Activated CD4-positive, alpha-beta T cell treated with anti-CD3 and anti-CD28 coated beads, Interleukin-2, amount 10 ng/mL, durations not matched to agents 7 days and 5 days (primary cell): ENCODE data around the gene SLAMF1. TPM values are rescaled to one million over a fixed set of nuclear protein-coding genes. Genes with fewer than 3 reads are reported as not detected.
"Not testable (repeated sequence)": the region's sequence is repeated elsewhere in the genome, so short reads cannot be mapped to it uniquely, and the experiment has no call there.

Experiments
- CTCF ChIA-PET: fragments of 350-600 bp; sonication (Branson Sonifier 250); formaldehyde crosslinking; loops from one replicate; lab custom pipeline; 2021; ENCODE audit warnings: antibody characterized with exemption; lab: Charles Lee
- POLR2A ChIA-PET: fragments of 350-600 bp; sonication (Branson Sonifier 250); formaldehyde crosslinking; loops from one replicate; lab custom pipeline; 2021; ENCODE audit warnings: antibody characterized with exemption; lab: Charles Lee
- DNase-seq: peaks from one replicate; pipeline ENCODE4 v3.0.0-alpha.2; 2020
- H3K27ac Mint-ChIP-seq: one replicate; pipeline ENCODE4 v1.8.0; 2021; ENCODE audit warnings: mild to moderate bottlenecking, moderate library complexity, mixed read lengths
- H3K27me3 Mint-ChIP-seq: one replicate; pipeline ENCODE4 v1.8.0; 2021; ENCODE audit warnings: mixed read lengths
- H3K36me3 Mint-ChIP-seq: one replicate; pipeline ENCODE4 v1.8.0; 2021; ENCODE audit warnings: low read depth, mixed read lengths
- H3K4me1 Mint-ChIP-seq: one replicate; pipeline ENCODE4 v1.8.0; 2021; ENCODE audit warnings: mixed read lengths
- H3K4me3 Mint-ChIP-seq: one replicate; pipeline ENCODE4 v1.8.0; 2021; ENCODE audit warnings: mild to moderate bottlenecking, moderate library complexity, mixed read lengths
- H3K9me3 Mint-ChIP-seq: one replicate; pipeline ENCODE4 v1.8.0; 2021; ENCODE audit warnings: mixed read lengths
- total RNA-seq, 2 experiments: library from RNA; stranded (reverse); gene quantifications; one replicate each; pipeline ENCODE4 v1.2.3, GENCODE V29; 2021

SLAMF1 gene, protein sequence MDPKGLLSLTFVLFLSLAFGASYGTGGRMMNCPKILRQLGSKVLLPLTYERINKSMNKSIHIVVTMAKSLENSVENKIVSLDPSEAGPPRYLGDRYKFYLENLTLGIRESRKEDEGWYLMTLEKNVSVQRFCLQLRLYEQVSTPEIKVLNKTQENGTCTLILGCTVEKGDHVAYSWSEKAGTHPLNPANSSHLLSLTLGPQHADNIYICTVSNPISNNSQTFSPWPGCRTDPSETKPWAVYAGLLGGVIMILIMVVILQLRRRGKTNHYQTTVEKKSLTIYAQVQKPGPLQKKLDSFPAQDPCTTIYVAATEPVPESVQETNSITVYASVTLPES
- total RNA-seq: 10 to 100 TPM; 70.4 to 70.6 TPM

DNA sequence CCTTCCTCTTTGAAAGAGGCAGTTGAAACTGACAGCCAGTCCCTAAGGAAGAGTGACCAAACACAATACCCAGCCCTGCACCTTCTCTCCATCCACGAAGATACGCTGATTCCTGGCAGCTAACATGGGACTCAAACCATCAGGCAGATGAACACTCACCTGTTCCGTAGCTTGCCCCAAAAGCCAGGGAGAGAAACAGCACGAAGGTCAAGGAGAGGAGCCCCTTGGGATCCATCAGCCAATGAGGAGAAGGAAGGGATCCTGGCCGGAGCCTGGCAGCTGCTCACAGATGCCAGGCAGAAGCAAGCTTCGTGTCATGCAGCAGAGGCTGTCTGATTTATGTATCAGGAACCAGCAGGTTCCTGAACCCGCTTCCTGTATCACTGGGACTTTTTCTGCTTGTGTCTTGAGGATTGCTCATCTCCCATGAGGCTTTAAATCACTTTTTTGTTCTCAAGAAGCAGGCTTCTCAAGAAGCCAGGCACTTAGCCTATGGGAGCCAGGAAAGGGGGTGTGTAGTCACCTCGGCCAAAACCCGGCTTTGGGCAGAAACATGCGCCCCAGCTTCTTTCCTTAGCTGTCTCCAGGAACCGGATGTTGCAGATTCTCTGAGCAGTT, at the start of gene SLAMF1:
SLAMF1 (minus strand) TSS at position 334 of the 618 bp plus-strand sequence; CDS start at position 235, 99 bp downstream.
- Mint-ChIP-seq H3K27me3 (no peaks in the 10 kb centered on the region), H3K27ac (peak within 1 kb of the TSS; percentile 93), H3K9me3 (peaks cover 4% of the 10 kb centered on the region), H3K36me3 (peaks cover 52% of the 10 kb centered on the region), H3K4me1 (peaks cover 66% of the 10 kb centered on the region), H3K4me3 (peak within 1 kb of the TSS; percentile 93)
- POLR2A ChIA-PET: interaction anchor here (0.7 to 1.2 kb wide), 3 partner anchors 17 to 80 kb away, joined by 3 to 7 read pairs (median 6); no protein-coding TSS in a partner anchor
- CTCF ChIA-PET: interaction anchor here (0.6 to 3.2 kb wide), 12 partner anchors 10 to 341 kb away, joined by 3 to 16 read pairs (median 4); no protein-coding TSS in a partner anchor
- DNase-seq: peak; percentile 48

DNA sequence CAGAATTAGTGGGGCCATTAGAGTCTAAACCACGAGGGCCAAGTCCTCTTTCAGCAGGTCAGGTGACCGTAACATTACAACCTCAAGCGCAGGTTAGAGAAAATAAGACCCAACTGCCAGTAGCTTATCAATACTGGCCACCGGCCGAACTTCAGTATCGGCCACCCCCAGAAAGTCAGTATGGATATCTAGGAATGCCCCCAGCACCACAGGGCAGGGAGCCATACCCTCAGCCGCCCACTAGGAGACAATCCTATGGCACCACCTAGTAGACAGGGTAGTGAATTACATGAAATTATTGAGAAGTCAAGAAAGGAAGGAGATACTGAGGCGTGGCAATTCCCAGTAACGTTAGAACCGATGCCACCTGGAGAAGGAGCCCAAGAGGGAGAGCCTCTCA, 45.5 kb upstream of the SLAMF1 start:
- H3K27me3 Mint-ChIP-seq, H3K4me3 Mint-ChIP-seq, H3K9me3 Mint-ChIP-seq, POLR2A ChIA-PET, H3K27ac Mint-ChIP-seq, DNase-seq: not testable (repeated sequence)
- Mint-ChIP-seq H3K4me1 (peaks cover 80% of the 10 kb centered on the region), H3K36me3 (peaks cover 62% of the 10 kb centered on the region)
- CTCF ChIA-PET: interaction anchor here (1.0 to 1.6 kb wide), 3 partner anchors 10 to 405 kb away, joined by 3 to 13 read pairs (median 4); no protein-coding TSS in a partner anchor

DNA sequence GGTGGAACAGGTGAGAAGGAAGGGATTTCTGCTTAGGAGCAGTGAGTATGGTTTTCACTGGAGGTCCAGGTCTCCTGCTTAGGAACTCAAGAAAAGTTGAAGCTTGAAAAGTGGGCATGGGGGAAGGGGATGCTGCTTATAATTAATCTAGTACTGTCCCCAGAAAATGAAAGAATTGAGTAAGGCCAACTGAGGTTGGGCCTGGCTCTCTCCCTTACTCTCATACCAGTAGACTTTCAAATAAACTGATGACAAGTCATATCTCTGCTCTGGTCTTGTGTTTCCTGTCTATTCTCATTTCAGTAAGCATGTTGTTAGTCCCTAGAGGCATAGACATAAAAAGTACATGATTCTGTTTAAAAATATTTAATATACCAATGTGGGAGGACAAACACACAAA, 38.4 kb upstream of the SLAMF1 start:
- Mint-ChIP-seq H3K4me3 (peak overlapping the region; percentile 8), H3K4me1 (peaks cover 91% of the 10 kb centered on the region), H3K9me3 (peaks cover 15% of the 10 kb centered on the region), H3K27me3 (no peaks in the 10 kb centered on the region), H3K27ac (peak overlapping the region; percentile 91), H3K36me3 (peaks cover 95% of the 10 kb centered on the region)
- ChIA-PET POLR2A (no interaction called here), CTCF (interaction anchor here (0.6 to 6.8 kb wide), 5 partner anchors 10 to 540 kb away, joined by 4 to 49 read pairs (median 6); no protein-coding TSS in a partner anchor)
- DNase-seq: no peak

DNA sequence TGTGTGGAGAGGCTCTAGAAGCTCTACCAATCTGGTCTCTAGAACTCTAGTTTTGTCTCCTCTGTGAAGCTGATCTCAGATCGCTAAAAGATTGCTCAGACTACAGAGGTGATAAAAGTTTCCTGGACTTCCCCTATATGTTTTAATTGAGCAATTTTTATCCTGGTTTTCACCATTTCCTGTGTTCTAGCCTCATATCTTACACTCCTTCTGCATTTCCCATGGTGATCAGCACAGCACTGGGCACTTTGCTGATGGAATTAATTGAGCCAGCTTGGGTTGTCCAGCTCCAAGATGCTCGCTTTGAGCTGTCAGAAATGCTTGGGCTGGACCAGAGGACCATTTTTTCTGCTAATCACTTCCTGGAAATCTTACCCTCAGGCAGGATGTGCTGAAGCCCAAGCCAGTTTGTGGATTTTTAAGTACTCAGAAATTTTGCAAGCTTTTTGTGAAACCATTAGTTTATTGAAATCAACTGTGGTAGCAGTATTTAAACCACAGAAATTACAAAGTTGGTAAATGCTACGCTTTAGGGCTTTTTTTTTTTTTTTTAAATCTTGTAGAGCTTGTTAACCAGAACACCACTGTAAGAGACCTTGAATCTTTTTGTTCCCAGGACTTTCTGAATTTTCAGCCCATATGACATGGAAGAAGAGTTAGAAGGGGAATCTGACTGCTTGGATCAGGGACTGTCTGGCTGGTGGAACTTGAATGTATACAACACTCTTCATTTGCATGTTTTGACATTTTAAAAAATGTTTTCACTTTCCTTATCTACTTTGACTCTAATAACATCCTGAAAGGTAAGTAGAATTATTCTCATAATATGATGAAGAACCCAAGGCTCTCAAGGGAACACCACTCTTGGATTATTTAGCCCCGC, 36.4 kb upstream of the SLAMF1 start:
- Mint-ChIP-seq H3K27me3 (no peaks in the 10 kb centered on the region), H3K27ac (peak overlapping the region; percentile 91), H3K9me3 (peaks cover 15% of the 10 kb centered on the region), H3K4me3 (peak overlapping the region; percentile 53), H3K36me3 (peaks cover 95% of the 10 kb centered on the region), H3K4me1 (peaks cover 80% of the 10 kb centered on the region)
- ChIA-PET POLR2A (interaction anchor here (0.6 to 1.6 kb wide), 5 partner anchors 9 to 723 kb away, joined by 3 to 7 read pairs (median 4); no protein-coding TSS in a partner anchor), CTCF (interaction anchor here (0.7 to 6.8 kb wide), 17 partner anchors 8 to 288 kb away, joined by 3 to 49 read pairs (median 4); partner anchors contain the start of gene CD48)
- DNase-seq: no peak

- H3K27me3 Mint-ChIP-seq: no peaks in the 10 kb centered on the region
- no peak for DNase-seq
- ChIA-PET CTCF (interaction anchor here (0.7 to 6.8 kb wide), 36 partner anchors 9 to 408 kb away, joined by 3 to 49 read pairs (median 6); partner anchors contain the start of genes CD48 and NECTIN4), POLR2A (interaction anchor here (0.6 kb wide), 1 partner anchor 156 kb away, joined by 4 read pairs; no protein-coding TSS in a partner anchor)
- H3K27ac Mint-ChIP-seq: peak overlapping the region; percentile 91
- peaks cover 95% of the 10 kb centered on the region for H3K36me3 Mint-ChIP-seq
- H3K4me3 Mint-ChIP-seq: no peak overlapping the region
- H3K9me3 Mint-ChIP-seq: peaks cover 6% of the 10 kb centered on the region
- H3K4me1 Mint-ChIP-seq: peaks cover 74% of the 10 kb centered on the region
These were observed 35.0 kb upstream of the SLAMF1 start for GRCh38 chr1:160681891-160682140.

DNA sequence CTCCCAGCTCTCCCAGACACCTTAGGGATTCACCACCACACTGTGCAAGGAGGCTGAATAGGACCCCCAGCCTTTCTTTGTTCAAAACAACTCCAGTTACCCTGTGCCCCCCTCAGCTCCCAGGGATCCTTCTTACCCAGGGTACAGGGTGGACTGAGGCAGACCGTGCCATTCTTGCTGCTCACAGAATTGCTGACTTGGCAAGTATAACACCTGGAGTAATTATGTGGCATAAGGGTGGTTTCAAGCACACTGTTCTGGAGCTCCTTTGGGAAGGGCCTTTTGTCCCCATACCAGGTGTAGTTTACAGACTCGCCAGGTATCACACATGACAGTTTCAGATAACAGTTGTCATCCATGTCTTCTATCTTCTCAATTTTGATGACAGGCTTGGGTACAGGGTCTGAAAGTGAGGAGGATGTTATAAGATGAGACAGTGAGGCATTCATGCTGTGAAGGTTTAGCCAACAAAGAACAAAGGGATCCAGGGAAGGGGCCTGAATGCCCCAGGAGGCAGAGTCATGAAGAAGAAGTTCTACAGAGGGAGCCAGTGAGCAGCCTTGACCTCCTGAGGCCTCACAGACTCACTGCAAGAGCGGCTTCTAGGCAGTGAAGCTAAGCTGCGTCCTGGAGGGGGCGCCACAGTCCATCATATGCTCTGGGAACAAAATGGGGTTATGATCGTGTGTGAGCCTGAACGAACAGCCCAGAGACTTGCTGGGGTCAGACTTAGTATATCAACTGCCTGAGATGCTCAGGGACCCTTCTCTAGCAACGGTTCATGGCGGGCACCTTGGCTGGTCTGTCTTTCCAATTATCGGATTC, 34.4 kb upstream of the SLAMF1 start:
- no peaks in the 10 kb centered on the region for H3K27me3 Mint-ChIP-seq
- peaks cover 90% of the 10 kb centered on the region for H3K36me3 Mint-ChIP-seq
- H3K9me3 Mint-ChIP-seq: peaks cover 1% of the 10 kb centered on the region
- H3K4me3 Mint-ChIP-seq: no peak overlapping the region
- CTCF ChIA-PET: interaction anchor here (0.5 to 6.8 kb wide), 52 partner anchors 9 to 459 kb away, joined by 3 to 49 read pairs (median 4); partner anchors contain the start of genes CD48, NECTIN4 and SLAMF1
- peaks cover 71% of the 10 kb centered on the region for H3K4me1 Mint-ChIP-seq
- peak; percentile 90 for DNase-seq
- peak overlapping the region; percentile 91 for H3K27ac Mint-ChIP-seq
- POLR2A ChIA-PET: interaction anchor here (0.6 kb wide), 1 partner anchor 156 kb away, joined by 4 read pairs; no protein-coding TSS in a partner anchor

DNA sequence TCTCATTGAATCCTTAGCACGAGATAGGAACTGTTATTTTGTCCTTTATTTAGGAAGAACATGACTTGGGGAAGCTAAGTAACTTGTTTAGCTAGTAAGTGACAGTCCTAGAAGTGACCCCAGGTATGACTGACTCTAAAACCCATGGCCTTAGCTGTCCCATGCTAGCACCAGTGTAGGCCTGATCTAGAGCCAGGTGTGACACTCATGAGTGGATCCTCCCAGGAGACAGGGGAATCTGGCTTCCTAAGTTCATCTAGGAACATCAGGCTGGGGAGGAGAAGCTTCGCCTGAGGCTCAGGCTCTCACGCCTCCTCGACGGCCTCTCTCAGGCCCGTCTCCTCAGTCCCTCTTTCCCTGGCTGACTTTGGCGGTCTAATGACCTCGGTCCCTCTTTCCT, 33.6 kb upstream of the SLAMF1 start:
- Mint-ChIP-seq H3K4me1 (peaks cover 67% of the 10 kb centered on the region), H3K36me3 (peaks cover 81% of the 10 kb centered on the region)

DNA sequence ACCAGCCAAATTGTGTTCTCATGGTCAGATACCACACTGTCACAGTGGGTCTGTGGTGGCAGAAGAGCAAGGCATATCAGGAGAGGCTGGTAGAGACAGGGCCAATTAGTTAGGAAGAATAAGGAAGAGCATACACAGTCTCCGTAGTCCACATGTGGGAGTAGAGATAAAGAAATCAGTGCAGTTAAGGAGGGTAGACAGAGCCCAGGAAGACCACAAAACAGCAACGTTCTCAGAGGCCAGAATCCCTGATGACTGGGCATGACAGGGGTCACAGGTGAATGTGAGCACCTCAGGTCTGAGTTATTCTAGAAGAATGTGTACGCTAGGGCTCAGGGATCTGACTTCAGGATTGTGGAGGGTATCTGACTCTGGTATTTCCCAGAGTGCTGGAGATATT, 33.0 kb upstream of the SLAMF1 start:
- H3K36me3 Mint-ChIP-seq: peaks cover 76% of the 10 kb centered on the region
- H3K4me3 Mint-ChIP-seq: no peak overlapping the region
- no peaks in the 10 kb centered on the region for H3K9me3 Mint-ChIP-seq
- CTCF ChIA-PET: interaction anchor here (0.8 to 6.8 kb wide), 14 partner anchors 7 to 311 kb away, joined by 3 to 49 read pairs (median 7); no protein-coding TSS in a partner anchor
- POLR2A ChIA-PET: no interaction called here
- no peaks in the 10 kb centered on the region for H3K27me3 Mint-ChIP-seq
- H3K4me1 Mint-ChIP-seq: peaks cover 62% of the 10 kb centered on the region
- no peak overlapping the region for H3K27ac Mint-ChIP-seq
- DNase-seq: no peak

More for the DNA sequence above, 33.6 kb upstream of the SLAMF1 start:
- Mint-ChIP-seq H3K27ac (no peak overlapping the region), H3K27me3 (no peaks in the 10 kb centered on the region), H3K4me3 (no peak overlapping the region), H3K9me3 (no peaks in the 10 kb centered on the region)
- ChIA-PET POLR2A (no interaction called here), CTCF (interaction anchor here (0.5 to 6.8 kb wide), 32 partner anchors 8 to 459 kb away, joined by 3 to 49 read pairs (median 4); partner anchors contain the start of gene SLAMF1)
- DNase-seq: no peak

DNA sequence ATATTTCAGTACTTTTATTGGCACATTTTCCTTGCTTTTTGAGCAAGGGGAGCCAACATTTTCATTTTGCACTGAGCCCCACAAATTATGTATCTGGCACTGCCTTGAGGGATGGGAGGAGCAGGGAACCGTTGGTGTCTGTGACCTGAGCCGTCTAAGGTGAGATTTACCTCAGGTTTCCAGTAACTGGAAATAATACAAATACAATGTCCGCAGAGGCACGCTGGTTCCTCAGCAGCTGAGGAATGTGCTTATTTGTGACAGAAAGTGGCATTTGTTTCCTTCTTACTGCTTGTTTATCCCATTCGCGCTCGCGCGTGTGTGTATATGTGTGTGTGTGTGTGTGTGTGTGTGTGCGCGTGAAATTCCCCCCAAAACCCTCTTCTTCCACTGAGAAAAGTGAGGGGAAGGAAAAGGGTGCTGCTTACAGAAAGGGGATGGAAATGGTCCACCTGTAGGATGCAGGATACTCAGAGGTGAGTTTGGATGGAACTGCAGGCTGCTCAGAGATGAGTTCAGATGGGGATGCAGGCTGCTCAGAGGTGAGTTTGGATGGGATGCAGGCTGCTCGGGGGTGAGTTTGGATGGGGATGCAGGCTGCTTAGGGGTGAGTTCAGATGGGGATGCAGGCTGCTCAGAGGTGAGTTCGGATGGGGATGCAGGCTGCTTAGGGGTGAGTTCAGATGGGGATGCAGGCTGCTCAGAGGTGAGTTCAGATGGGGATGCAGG, 30.2 kb upstream of the SLAMF1 start:
- DNase-seq: no peak
- POLR2A ChIA-PET: no interaction called here
- Mint-ChIP-seq H3K27me3 (no peaks in the 10 kb centered on the region), H3K9me3 (no peaks in the 10 kb centered on the region), H3K4me3 (no peak overlapping the region), H3K36me3 (peaks cover 49% of the 10 kb centered on the region), H3K27ac (peak overlapping the region; percentile 77), H3K4me1 (peaks cover 33% of the 10 kb centered on the region)
- CTCF ChIA-PET: interaction anchor here (1.1 to 2.1 kb wide), 3 partner anchors 49 to 313 kb away, joined by 3 to 7 read pairs (median 3); partner anchors contain the start of gene ITLN2

- H3K9me3 Mint-ChIP-seq: no peaks in the 10 kb centered on the region
- peaks cover 28% of the 10 kb centered on the region for H3K4me1 Mint-ChIP-seq
- no peak overlapping the region for H3K27ac Mint-ChIP-seq
- CTCF ChIA-PET: interaction anchor here (0.8 to 2.9 kb wide), 35 partner anchors 8 to 336 kb away, joined by 3 to 28 read pairs (median 4); partner anchors contain the start of genes ITLN2, SLAMF1 and SLAMF7
- POLR2A ChIA-PET: no interaction called here
- peaks cover 42% of the 10 kb centered on the region for H3K36me3 Mint-ChIP-seq
- H3K27me3 Mint-ChIP-seq: no peaks in the 10 kb centered on the region
- peak overlapping the region; percentile 28 for H3K4me3 Mint-ChIP-seq
- DNase-seq: peak; percentile 79
These were observed 29.0 kb upstream of the SLAMF1 start for GRCh38 chr1:160675641-160676410.
